Calu3 (cell line): ENCODE results near the gene PRUNE2. TPM values are rescaled to one million over a fixed set of nuclear protein-coding genes. Genes with fewer than 3 reads are reported as not detected.

Experiments used
- BruUV-seq: library from RNA; stranded (reverse); fragments of 400-500 nt; replicated peaks from 2 replicates; lab custom pipeline; 2021; lab: Mats Ljungman, UMichigan
- CTCF ChIA-PET: fragments of 300-600 bp; sonication (Branson Sonifier 250); formaldehyde crosslinking; loops from one replicate; lab custom pipeline; 2022; ENCODE audit warnings: antibody characterized with exemption; lab: Charles Lee
- DNase-seq: peaks from one replicate; pipeline ENCODE4 v3.0.0; 2022
- H3K27ac Mint-ChIP-seq: one replicate; pipeline ENCODE4 v1.8.0; 2022; ENCODE audit warnings: mixed read lengths; ENCODE audit not compliant: unreplicated experiment
- H3K27me3 Mint-ChIP-seq: one replicate; pipeline ENCODE4 v1.8.0; 2022; ENCODE audit warnings: mixed read lengths; ENCODE audit not compliant: unreplicated experiment
- H3K36me3 Mint-ChIP-seq: one replicate; pipeline ENCODE4 v1.8.0; 2022; ENCODE audit warnings: mild to moderate bottlenecking, moderate library complexity, mixed read lengths; ENCODE audit not compliant: insufficient read depth, unreplicated experiment
- H3K4me1 Mint-ChIP-seq: one replicate; pipeline ENCODE4 v1.8.0; 2022; ENCODE audit warnings: mild to moderate bottlenecking, low read depth, mixed read lengths; ENCODE audit not compliant: unreplicated experiment
- H3K4me3 Mint-ChIP-seq: one replicate; pipeline ENCODE4 v1.8.0; 2022; ENCODE audit warnings: mild to moderate bottlenecking, low read depth, moderate library complexity, mixed read lengths; ENCODE audit not compliant: unreplicated experiment
- H3K9me3 Mint-ChIP-seq: one replicate; pipeline ENCODE4 v1.8.0; 2022; ENCODE audit warnings: low read depth, mixed read lengths; ENCODE audit not compliant: unreplicated experiment
- intact Hi-C: fragments of 100-400 bp; cut with micrococcal nuclease; formaldehyde crosslinking; loops from one replicate; pipeline ENCODE4 v1.10.0; 2022; ENCODE audit not compliant: unreplicated experiment
- total RNA-seq: library from RNA; stranded (reverse); gene quantifications from 2 replicates; pipeline ENCODE4 v1.2.3, GENCODE V29; 2022
- TF ChIP-seq, protein P1 (sequence below): fragments of 200-600 bp; IDR thresholded peaks from one replicate; pipeline ENCODE4 v1.8.0; 2022; ENCODE audit warnings: antibody characterized with exemption; ENCODE audit not compliant: unreplicated experiment

PRUNE2 gene
- total RNA-seq, 1 experiment from 2014 or later: 0.07 TPM

DNA sequence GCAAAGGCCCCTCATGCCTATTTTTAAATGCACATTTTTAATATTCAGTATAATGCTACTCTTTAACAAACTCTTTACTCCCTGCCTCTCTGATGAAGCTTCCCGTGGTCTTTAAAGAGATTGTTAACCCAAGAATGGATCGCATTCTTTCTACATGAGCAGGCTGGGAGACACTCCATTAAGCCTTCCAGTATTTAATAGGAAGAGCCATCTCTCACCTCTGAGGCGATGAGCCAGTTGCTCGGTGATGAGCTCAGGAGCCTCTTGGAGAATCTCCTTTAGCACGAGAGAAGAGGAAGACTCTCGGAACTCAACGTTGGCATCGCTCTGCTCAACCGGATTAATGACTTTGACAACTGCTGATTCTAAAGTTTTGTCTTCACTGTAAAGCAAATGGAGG is 59.6 kb downstream of the PRUNE2 start:
- TF ChIP-seq, protein P1, sequence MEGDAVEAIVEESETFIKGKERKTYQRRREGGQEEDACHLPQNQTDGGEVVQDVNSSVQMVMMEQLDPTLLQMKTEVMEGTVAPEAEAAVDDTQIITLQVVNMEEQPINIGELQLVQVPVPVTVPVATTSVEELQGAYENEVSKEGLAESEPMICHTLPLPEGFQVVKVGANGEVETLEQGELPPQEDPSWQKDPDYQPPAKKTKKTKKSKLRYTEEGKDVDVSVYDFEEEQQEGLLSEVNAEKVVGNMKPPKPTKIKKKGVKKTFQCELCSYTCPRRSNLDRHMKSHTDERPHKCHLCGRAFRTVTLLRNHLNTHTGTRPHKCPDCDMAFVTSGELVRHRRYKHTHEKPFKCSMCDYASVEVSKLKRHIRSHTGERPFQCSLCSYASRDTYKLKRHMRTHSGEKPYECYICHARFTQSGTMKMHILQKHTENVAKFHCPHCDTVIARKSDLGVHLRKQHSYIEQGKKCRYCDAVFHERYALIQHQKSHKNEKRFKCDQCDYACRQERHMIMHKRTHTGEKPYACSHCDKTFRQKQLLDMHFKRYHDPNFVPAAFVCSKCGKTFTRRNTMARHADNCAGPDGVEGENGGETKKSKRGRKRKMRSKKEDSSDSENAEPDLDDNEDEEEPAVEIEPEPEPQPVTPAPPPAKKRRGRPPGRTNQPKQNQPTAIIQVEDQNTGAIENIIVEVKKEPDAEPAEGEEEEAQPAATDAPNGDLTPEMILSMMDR: no peak
- Mint-ChIP-seq H3K27ac (no peak overlapping the region), H3K4me1 (no peaks in the 10 kb centered on the region), H3K9me3 (no peaks in the 10 kb centered on the region), H3K4me3 (no peak overlapping the region), H3K36me3 (no peaks in the 10 kb centered on the region), H3K27me3 (peaks cover 10% of the 10 kb centered on the region)
- intact Hi-C loops: no loop called here
- CTCF ChIA-PET: no interaction called here
- no TSS peak for BruUV-seq
- DNase-seq: no peak

DNA sequence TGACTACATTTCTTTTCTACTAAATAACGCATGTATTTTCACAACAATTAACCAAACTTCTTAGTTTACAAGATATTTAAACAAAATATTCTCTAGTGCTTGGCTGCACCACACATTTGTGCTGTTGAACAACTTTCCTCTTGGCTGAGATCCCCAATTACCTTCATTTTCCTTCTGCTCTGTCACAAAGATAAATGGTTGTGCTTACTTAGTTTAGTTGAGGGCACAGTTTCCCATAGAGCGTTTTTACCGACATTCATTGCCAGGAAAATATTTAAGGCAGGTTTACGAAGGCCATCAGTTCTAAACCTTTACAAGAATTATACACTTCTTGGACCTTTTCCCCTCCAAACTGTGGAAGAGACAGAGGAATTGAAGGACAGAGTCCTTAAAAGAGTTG is 60.7 kb downstream of the PRUNE2 start:
- no peak overlapping the region for H3K4me3 Mint-ChIP-seq
- CTCF ChIA-PET: no interaction called here
- H3K27me3 Mint-ChIP-seq: peaks cover 11% of the 10 kb centered on the region
- TF ChIP-seq, protein P1: no peak
- BruUV-seq: no TSS peak
- no peaks in the 10 kb centered on the region for H3K4me1 Mint-ChIP-seq
- DNase-seq: no peak
- intact Hi-C loops: no loop called here
- no peaks in the 10 kb centered on the region for H3K9me3 Mint-ChIP-seq
- H3K36me3 Mint-ChIP-seq: no peaks in the 10 kb centered on the region
- H3K27ac Mint-ChIP-seq: no peak overlapping the region

- Mint-ChIP-seq H3K27ac (no peak overlapping the region), H3K27me3 (peaks cover 18% of the 10 kb centered on the region), H3K9me3 (no peaks in the 10 kb centered on the region), H3K36me3 (no peaks in the 10 kb centered on the region), H3K4me1 (no peaks in the 10 kb centered on the region), H3K4me3 (no peak overlapping the region)
- BruUV-seq: no TSS peak
- DNase-seq: no peak
- TF ChIP-seq, protein P1: no peak
- CTCF ChIA-PET: no interaction called here
- intact Hi-C loops: no loop called here
Observed at GRCh38 chr9:76835571-76836283, 70.2 kb downstream of the PRUNE2 start.

GRCh38 chr9:76828447-76828846 is 77.5 kb downstream of the PRUNE2 start:
- intact Hi-C loops: no loop called here
- Mint-ChIP-seq H3K27ac (no peak overlapping the region), H3K36me3 (no peaks in the 10 kb centered on the region), H3K4me1 (no peaks in the 10 kb centered on the region), H3K27me3 (no peaks in the 10 kb centered on the region), H3K9me3 (no peaks in the 10 kb centered on the region), H3K4me3 (no peak overlapping the region)
- BruUV-seq: no TSS peak
- TF ChIP-seq, protein P1: no peak
- CTCF ChIA-PET: interaction anchor here (0.6 kb wide), 1 partner anchor 131 kb away, joined by 6 read pairs; no protein-coding TSS in a partner anchor
- no peak for DNase-seq
